Mammary epithelial cell (primary cell): Measurements from ENCODE around the gene TMEM89.

Experiments used
- EZH2 ChIP-seq: IDR thresholded peaks from 2 replicates; pipeline ENCODE4 v1.6.1; 2012; ENCODE audit warnings: low read length, inconsistent platforms, borderline replicate concordance
- TF ChIP-seq, protein P1 (sequence below), 2 donors: IDR thresholded peaks in 1 of 2; conservative IDR thresholded peaks in 1 of 2; 2 replicates each; pipeline ENCODE4 v1.5.1; 2011 to 2012; ENCODE audit warnings: inconsistent platforms in 2 of 2, low read length in 2 of 2, mild to moderate bottlenecking in 2 of 2, control low read depth in 1 of 2, low read depth in 1 of 2; ENCODE audit not compliant: insufficient read depth in 1 of 2; ENCODE audit errors: extremely low read depth in 1 of 2

DNA sequence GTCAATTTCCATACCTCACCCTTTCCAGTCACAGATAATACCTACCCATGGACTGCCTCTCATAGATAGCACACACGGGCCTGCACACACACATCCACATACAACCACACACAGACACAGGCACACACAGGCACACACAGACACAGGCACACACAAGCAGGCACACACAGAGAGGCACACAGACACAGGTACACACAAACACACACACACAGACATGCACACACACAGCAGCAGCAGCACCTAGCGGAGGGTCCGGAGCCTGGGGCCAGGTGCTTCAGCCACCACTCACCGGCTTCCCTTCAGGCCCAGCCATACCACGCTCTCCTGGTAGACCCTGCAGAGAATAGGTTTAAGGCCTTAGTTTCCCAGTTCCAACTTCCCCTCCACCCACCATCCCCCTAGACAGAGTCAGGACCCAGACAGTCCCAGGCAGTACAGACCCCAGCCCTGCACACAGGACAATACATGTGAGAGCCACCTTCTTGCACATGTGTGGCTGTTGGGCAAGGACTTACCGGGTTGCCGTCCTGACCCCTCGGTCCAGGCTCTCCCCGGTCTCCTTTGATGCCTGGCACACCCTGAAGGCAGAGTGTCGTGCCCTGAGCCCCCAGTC is 47.5 kb downstream of the TMEM89 start:
- TF ChIP-seq, protein P1, sequence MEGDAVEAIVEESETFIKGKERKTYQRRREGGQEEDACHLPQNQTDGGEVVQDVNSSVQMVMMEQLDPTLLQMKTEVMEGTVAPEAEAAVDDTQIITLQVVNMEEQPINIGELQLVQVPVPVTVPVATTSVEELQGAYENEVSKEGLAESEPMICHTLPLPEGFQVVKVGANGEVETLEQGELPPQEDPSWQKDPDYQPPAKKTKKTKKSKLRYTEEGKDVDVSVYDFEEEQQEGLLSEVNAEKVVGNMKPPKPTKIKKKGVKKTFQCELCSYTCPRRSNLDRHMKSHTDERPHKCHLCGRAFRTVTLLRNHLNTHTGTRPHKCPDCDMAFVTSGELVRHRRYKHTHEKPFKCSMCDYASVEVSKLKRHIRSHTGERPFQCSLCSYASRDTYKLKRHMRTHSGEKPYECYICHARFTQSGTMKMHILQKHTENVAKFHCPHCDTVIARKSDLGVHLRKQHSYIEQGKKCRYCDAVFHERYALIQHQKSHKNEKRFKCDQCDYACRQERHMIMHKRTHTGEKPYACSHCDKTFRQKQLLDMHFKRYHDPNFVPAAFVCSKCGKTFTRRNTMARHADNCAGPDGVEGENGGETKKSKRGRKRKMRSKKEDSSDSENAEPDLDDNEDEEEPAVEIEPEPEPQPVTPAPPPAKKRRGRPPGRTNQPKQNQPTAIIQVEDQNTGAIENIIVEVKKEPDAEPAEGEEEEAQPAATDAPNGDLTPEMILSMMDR (conservative IDR thresholded peaks at IDR 0.05 in 1 of 2, IDR thresholded peaks at IDR 0.05 in 1 of 2; ENCODE audit: extremely low read depth in 1 of 2, insufficient read depth in 1 of 2, low read depth in 1 of 2, low read length in 2 of 2), result no peak
- TF ChIP-seq EZH2, result no peak
